ENCODE measurements around the gene MYO5C. TPM values are rescaled to one million over a fixed set of nuclear protein-coding genes. Genes with fewer than 3 reads are reported as not detected.

Gene MYO5C
- total RNA-seq, 1 donor from 2014 or later, result 16.9 TPM

DNA sequence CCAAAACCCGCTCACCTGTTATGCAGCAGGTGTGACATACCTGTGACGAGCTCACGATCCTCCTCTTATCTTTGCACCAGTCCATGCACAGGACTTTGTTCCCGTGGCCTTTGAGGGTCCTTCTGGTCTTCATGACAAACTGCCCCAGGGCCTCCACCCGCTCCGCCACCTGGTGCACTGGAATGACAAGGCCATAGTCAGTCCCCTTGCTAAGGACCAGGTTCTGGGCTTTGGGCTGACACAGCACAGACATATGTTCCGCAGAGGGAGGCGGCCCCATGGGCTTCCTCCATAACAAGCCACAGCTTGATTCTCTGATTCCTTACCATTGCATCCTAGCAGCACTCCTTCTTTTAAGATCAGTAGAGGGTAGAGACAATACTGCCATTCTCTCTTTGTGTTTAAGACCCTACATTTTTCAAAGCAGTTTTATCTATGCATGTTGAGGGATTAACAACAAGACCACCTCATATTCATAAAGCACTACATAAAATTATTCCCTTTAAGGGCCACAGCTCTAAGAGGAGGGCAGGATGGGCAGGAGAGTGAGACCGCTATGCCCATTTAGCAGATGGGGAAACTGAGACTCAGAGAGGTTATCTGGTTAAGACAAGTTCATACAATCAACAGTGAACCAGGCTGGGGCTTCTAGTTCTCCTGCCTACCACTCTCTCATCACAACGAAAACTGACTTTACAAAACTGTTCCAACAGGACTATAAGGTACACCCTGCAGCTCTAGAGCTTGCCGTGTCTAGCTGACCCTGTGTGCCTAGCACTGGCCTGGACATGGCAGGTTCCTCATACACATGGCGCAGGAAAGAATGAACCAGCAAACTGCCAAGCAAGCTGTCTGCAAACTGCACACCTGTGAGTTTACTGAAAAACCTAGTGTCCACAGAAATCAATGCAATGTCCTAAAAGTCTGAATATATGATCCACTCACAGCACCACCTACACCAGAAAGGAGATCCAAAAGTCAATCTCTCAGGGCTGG lies 141.4 kb downstream of the MYO5C start:
- H3K4me3 ChIP-seq (ENCODE audit: low read depth, low read length), result no peak overlapping the region
- TF ChIP-seq, protein P1, sequence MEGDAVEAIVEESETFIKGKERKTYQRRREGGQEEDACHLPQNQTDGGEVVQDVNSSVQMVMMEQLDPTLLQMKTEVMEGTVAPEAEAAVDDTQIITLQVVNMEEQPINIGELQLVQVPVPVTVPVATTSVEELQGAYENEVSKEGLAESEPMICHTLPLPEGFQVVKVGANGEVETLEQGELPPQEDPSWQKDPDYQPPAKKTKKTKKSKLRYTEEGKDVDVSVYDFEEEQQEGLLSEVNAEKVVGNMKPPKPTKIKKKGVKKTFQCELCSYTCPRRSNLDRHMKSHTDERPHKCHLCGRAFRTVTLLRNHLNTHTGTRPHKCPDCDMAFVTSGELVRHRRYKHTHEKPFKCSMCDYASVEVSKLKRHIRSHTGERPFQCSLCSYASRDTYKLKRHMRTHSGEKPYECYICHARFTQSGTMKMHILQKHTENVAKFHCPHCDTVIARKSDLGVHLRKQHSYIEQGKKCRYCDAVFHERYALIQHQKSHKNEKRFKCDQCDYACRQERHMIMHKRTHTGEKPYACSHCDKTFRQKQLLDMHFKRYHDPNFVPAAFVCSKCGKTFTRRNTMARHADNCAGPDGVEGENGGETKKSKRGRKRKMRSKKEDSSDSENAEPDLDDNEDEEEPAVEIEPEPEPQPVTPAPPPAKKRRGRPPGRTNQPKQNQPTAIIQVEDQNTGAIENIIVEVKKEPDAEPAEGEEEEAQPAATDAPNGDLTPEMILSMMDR (conservative IDR thresholded peaks at IDR 0.05; ENCODE audit: low read depth, low read length), result no peak
- DNase-seq (ENCODE audit: low read depth), result no peak

DNA sequence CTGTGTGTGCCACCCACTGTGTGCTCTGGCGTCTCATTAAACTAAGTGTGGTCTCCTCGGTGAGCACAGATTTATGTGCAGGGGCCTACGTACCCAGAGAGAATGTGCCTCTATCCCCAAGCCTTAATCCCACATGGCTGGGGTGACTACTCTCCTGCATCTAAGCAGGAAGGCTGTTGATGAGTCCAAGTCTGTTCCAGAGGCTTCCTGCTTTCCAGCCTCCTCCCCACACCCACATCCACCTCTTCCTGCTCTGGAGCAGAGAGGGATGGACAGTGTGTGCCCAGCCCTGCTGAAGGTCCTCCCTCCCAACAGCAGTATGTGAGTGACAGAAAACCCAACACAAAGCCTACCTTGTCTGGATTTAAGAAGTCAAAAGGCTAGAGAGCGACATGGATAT lies 144.3 kb downstream of the MYO5C start:
- no peak overlapping the region for H3K4me3 ChIP-seq (ENCODE audit: low read depth, low read length)
- DNase-seq (ENCODE audit: low read depth), result no peak
- TF ChIP-seq, protein P1 (conservative IDR thresholded peaks at IDR 0.05; ENCODE audit: low read depth, low read length), result no peak

DNA sequence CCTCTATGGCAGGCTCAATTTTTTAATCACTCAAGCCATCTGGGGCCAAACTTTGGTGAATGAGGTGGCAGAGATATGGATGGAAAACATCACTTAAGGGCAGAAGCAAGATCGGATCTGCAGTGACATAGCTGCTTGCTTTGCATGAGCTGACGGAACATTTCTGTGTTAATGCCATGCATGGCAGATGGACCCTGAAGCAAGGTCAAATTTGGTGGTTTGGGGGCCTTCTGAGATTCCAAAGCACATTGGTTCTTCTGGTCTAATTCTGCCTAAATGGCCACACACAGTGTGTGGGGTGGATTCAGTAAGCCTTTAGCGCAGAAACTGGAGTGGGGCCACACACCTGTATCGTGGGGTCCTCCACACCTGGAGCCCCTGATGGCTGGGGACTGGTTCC lies 144.7 kb downstream of the MYO5C start:
- no peak overlapping the region for H3K4me3 ChIP-seq (ENCODE audit: low read depth, low read length)
- DNase-seq (ENCODE audit: low read depth), result no peak
- TF ChIP-seq, protein P1 (conservative IDR thresholded peaks at IDR 0.05; ENCODE audit: low read depth, low read length), result no peak

DNA sequence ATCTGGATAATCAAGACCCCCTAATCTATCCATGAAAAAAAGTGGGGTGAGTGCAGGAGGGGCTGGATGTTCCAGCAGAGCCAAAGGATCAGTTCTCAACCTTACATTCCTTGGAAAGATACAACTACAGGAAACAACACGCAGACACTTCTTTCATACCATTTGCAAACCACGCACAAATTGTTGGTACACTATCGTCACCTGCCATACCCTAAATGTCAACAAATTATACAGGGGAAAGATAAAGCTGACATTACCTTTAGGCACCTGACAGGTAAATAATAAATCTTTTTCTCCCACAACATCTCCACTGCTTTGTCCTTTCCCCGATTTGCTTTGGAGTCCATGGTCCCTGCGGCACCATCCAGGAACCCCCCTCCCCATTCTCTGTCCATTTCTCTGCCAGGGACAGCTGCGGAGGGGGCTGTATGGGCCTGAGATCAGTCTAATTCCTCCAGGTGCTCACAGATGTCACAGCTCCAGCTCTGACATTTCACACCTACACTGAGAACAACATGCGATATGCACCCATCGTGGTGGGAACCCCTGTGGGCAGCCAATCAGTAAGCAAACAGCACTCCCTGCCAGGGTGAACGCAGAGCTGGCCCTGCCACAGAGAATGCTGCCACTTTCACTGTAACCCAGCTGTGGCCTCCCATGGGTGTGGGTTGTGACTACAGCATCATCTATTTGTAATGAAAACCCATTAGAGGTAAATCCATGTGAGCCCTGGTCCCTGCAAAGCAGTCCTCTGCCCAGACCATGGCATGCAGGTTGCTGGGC lies 145.4 kb downstream of the MYO5C start:
- no peak overlapping the region for H3K4me3 ChIP-seq (ENCODE audit: low read depth, low read length)
- TF ChIP-seq, protein P1 (conservative IDR thresholded peaks at IDR 0.05; ENCODE audit: low read depth, low read length), result no peak
- DNase-seq (ENCODE audit: low read depth), result no peak

DNA sequence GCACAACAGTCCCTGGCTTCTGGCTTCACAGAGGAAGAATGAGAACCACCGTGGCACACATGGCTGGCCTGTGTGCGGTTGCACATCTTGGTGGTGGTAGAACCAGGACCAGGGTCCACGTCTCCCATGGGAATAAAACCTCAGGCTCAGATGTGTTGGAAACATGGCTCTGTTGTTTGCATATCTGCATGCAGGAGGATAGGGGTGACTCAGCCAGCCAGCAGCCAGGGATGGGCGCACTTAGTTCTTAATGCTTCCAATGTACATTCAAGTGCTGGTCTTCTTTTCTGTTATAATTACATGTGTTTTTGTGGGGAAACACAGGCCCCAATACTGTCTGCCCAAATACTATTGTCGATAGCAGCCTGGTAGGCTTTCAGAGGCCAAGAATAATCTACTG lies 147.2 kb downstream of the MYO5C start:
- TF ChIP-seq, protein P1 (conservative IDR thresholded peaks at IDR 0.05; ENCODE audit: low read depth, low read length), result no peak
- no peak for DNase-seq (ENCODE audit: low read depth)
- no peak overlapping the region for H3K4me3 ChIP-seq (ENCODE audit: low read depth, low read length)

DNA sequence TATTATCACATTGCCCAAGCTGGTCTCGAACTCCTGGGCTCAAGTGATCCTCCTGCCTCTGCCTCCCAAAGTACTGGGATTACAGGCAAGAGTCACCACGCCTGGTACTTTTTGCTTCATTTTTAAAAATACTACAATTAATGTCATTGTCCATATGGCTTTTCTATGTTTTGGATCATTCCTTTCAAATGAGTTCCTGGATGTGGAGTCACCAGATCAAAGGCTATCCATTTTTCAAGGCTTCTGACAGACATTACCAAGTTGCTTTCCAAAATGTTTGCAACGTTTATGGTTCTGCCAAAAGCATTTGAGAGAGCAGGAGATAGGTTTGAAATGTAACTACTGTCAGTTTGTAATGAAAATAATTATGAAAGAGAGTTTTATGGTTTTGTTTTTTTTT lies 148.8 kb downstream of the MYO5C start:
- TF ChIP-seq, protein P1 (conservative IDR thresholded peaks at IDR 0.05; ENCODE audit: low read depth, low read length), result no peak
- DNase-seq (ENCODE audit: low read depth), result no peak
- no peak overlapping the region for H3K4me3 ChIP-seq (ENCODE audit: low read depth, low read length)
